IMR-90 (cell line): ENCODE measurements around the gene SLC35G6. TPM values are rescaled to one million over a fixed set of nuclear protein-coding genes. Genes with fewer than 3 reads are reported as not detected.

Source experiments
- ATAC-seq: fragments of 200-7000 bp; cut with Tn5 transposase; 2 replicates; pipeline ENCODE4 v1.9.1; 2020; ENCODE audit warnings: low read depth, mild to moderate bottlenecking, moderate library complexity
- BruUV-seq: library from RNA; stranded (reverse); fragments of 400-500 nt; replicated peaks from 2 replicates; lab custom pipeline; 2021; lab: Mats Ljungman, UMichigan
- CTCF ChIA-PET: fragments of 300-600 bp; formaldehyde crosslinking; extraction: SDS; loops from one replicate; lab custom pipeline; 2021; ENCODE audit warnings: antibody characterized with exemption; lab: Yijun Ruan, JAX
- POLR2A ChIA-PET: fragments of 300-600 bp; sonication (Branson Sonifier 250); formaldehyde crosslinking; loops from one replicate; lab custom pipeline; 2022; ENCODE audit warnings: antibody characterized with exemption; ENCODE audit not compliant: unreplicated experiment; lab: Charles Lee
- DNase-seq: peaks from one replicate; pipeline ENCODE4 v3.0.0; 2013
- H2AFZ ChIP-seq: replicated peaks from 2 replicates; pipeline ENCODE3; 2013; ENCODE audit warnings: low read length, mild to moderate bottlenecking; ENCODE audit not compliant: poor library complexity
- H2AK5ac ChIP-seq: 2 replicates; pipeline ENCODE4 v1.6.1; 2013; ENCODE audit warnings: low read depth, low read length, inconsistent platforms
- H2AK9ac ChIP-seq: replicated peaks from 2 replicates; pipeline ENCODE3; 2013; ENCODE audit warnings: mild to moderate bottlenecking, low read depth, low read length, moderate library complexity; ENCODE audit not compliant: poor library complexity
- H2BK120ac ChIP-seq: 2 replicates; pipeline ENCODE4 v1.6.1; 2013; ENCODE audit warnings: low read depth, low read length, inconsistent platforms
- H2BK15ac ChIP-seq: 3 replicates; pipeline ENCODE4 v1.6.1; 2013; ENCODE audit warnings: low read depth, low read length, inconsistent platforms
- H2BK20ac ChIP-seq: 2 replicates; pipeline ENCODE4 v1.6.1; 2013; ENCODE audit warnings: low read depth, mild to moderate bottlenecking, inconsistent platforms, low read length, moderate library complexity
- H2BK5ac ChIP-seq: 2 replicates; pipeline ENCODE4 v1.6.1; 2013; ENCODE audit warnings: mild to moderate bottlenecking, low read depth, low read length, inconsistent platforms; ENCODE audit not compliant: poor library complexity, severe bottlenecking
- H3K14ac ChIP-seq: replicated peaks from 2 replicates; pipeline ENCODE4 v1.6.1; 2013; ENCODE audit warnings: low read depth, low read length, inconsistent platforms
- H3K18ac ChIP-seq: 2 replicates; pipeline ENCODE4 v1.6.1; 2013; ENCODE audit warnings: low read depth, low read length, control low read depth
- H3K23ac ChIP-seq: 2 replicates; pipeline ENCODE4 v1.6.1; 2013; ENCODE audit warnings: low read depth, low read length, inconsistent platforms
- H3K27ac ChIP-seq: 2 replicates; pipeline ENCODE4 v1.5.1; 2013; ENCODE audit warnings: mild to moderate bottlenecking, control low read depth, low read length; ENCODE audit not compliant: insufficient read depth
- H3K27me3 ChIP-seq: 2 replicates; pipeline ENCODE4 v1.6.1; 2013; ENCODE audit warnings: low read length; ENCODE audit not compliant: control insufficient read depth, insufficient read depth
- H3K36me3 ChIP-seq: 2 replicates; pipeline ENCODE4 v1.6.1; 2013; ENCODE audit warnings: low read length, mixed read lengths; ENCODE audit not compliant: control insufficient read depth, insufficient read depth
- H3K4ac ChIP-seq: 2 replicates; pipeline ENCODE4 v1.6.1; 2013; ENCODE audit warnings: low read depth, low read length, inconsistent platforms
- H3K4me1 ChIP-seq: 2 replicates; pipeline ENCODE4 v1.6.1; 2013; ENCODE audit warnings: low read length, mixed read lengths; ENCODE audit not compliant: control insufficient read depth, insufficient read depth
- H3K4me2 ChIP-seq: 2 replicates; pipeline ENCODE4 v1.6.1; 2013; ENCODE audit warnings: low read depth, mild to moderate bottlenecking, control low read depth, low read length, moderate library complexity
- H3K4me3 ChIP-seq: 2 replicates; pipeline ENCODE4 v1.5.1; 2013; ENCODE audit warnings: low read depth, mild to moderate bottlenecking, control low read depth, low read length, moderate library complexity; ENCODE audit not compliant: insufficient read depth
- H3K56ac ChIP-seq: 2 replicates; pipeline ENCODE4 v1.6.1; 2013; ENCODE audit warnings: low read length, inconsistent platforms; ENCODE audit not compliant: insufficient read depth; ENCODE audit errors: extremely low read depth
- H3K79me1 ChIP-seq, 2 experiments: 2 replicates each; pipeline ENCODE4 v1.6.1; 2013; ENCODE audit warnings: low read length in 2 of 2, inconsistent platforms in 1 of 2, low read depth in 1 of 2
- H3K9ac ChIP-seq: 2 replicates; pipeline ENCODE4 v1.6.1; 2013; ENCODE audit warnings: low read depth, low read length, control low read depth
- H3K9me1 ChIP-seq: 2 replicates; pipeline ENCODE4 v1.6.1; 2013; ENCODE audit warnings: low read length, inconsistent platforms; ENCODE audit not compliant: insufficient read depth
- H3K9me3 ChIP-seq: 2 replicates; pipeline ENCODE4 v1.6.1; 2013; ENCODE audit warnings: low read length; ENCODE audit not compliant: control insufficient read depth, insufficient read depth
- H4K20me1 ChIP-seq: 2 replicates; pipeline ENCODE4 v1.6.1; 2013; ENCODE audit warnings: low read length, inconsistent platforms; ENCODE audit not compliant: insufficient read depth
- H4K5ac ChIP-seq: 2 replicates; pipeline ENCODE4 v1.6.1; 2013; ENCODE audit warnings: mild to moderate bottlenecking, low read depth, low read length, control low read depth
- H4K8ac ChIP-seq, 2 experiments: 2 replicates each; pipeline ENCODE4 v1.6.1; 2013; ENCODE audit warnings: low read depth in 2 of 2, low read length in 2 of 2, control low read depth in 1 of 2, inconsistent platforms in 1 of 2
- H4K91ac ChIP-seq: 2 replicates; pipeline ENCODE4 v1.6.1; 2013; ENCODE audit warnings: low read depth, low read length, inconsistent platforms; ENCODE audit not compliant: insufficient read depth
- BHLHE40 ChIP-seq: fragments of 150-350 bp; IDR thresholded peaks from 2 replicates; pipeline ENCODE4 v1.6.1; 2016; ENCODE audit warnings: mild to moderate bottlenecking, low read depth, low read length
- CEBPB ChIP-seq: IDR thresholded peaks from 2 replicates; pipeline ENCODE4 v1.6.1; 2012; ENCODE audit warnings: low read depth, low read length, improper control_type of control experiment
- CHD1 ChIP-seq: IDR thresholded peaks from 2 replicates; pipeline ENCODE4 v1.6.1; 2012; ENCODE audit warnings: low read depth, low read length, improper control_type of control experiment
- ELK1 ChIP-seq: fragments of 150-350 bp; IDR thresholded peaks from 2 replicates; pipeline ENCODE4 v1.6.1; 2016; ENCODE audit warnings: low read depth, mild to moderate bottlenecking, low read length, moderate library complexity, borderline replicate concordance
- FOS ChIP-seq: fragments of 150-350 bp; IDR thresholded peaks from 2 replicates; pipeline ENCODE4 v1.6.1; 2016; ENCODE audit warnings: low read depth, low read length
- MAFK ChIP-seq: IDR thresholded peaks from 2 replicates; pipeline ENCODE4 v1.6.1; 2012; ENCODE audit warnings: low read depth, low read length, improper control_type of control experiment
- MAZ ChIP-seq: IDR thresholded peaks from 2 replicates; pipeline ENCODE4 v1.6.1; 2012; ENCODE audit warnings: low read depth, mild to moderate bottlenecking, low read length, improper control_type of control experiment, moderate library complexity, borderline replicate concordance
- NFE2L2 ChIP-seq: fragments of 150-350 bp; IDR thresholded peaks from 2 replicates; pipeline ENCODE4 v1.6.1; 2016; ENCODE audit warnings: low read depth, mild to moderate bottlenecking, low read length
- POLR2A ChIP-seq: IDR thresholded peaks from 2 replicates; pipeline ENCODE4 v1.6.1; 2012; ENCODE audit warnings: mild to moderate bottlenecking, low read depth, low read length
- RAD21 ChIP-seq: IDR thresholded peaks from 2 replicates; pipeline ENCODE4 v1.6.1; 2012; ENCODE audit warnings: low read length, improper control_type of control experiment
- RCOR1 ChIP-seq: IDR thresholded peaks from 2 replicates; pipeline ENCODE4 v1.6.1; 2012; ENCODE audit warnings: mild to moderate bottlenecking, low read length, improper control_type of control experiment; ENCODE audit not compliant: insufficient replicate concordance
- RFX5 ChIP-seq: IDR thresholded peaks from 2 replicates; pipeline ENCODE4 v1.8.0; 2012; ENCODE audit warnings: low read depth, mild to moderate bottlenecking, low read length, moderate library complexity
- SMC3 ChIP-seq: fragments of 150-350 bp; IDR thresholded peaks from 2 replicates; pipeline ENCODE4 v1.6.1; 2016; ENCODE audit warnings: low read depth, mild to moderate bottlenecking, antibody characterized with exemption, low read length, moderate library complexity
- USF2 ChIP-seq: fragments of 150-350 bp; IDR thresholded peaks from 2 replicates; pipeline ENCODE4 v1.6.1; 2017; ENCODE audit warnings: mild to moderate bottlenecking, antibody characterized with exemption, low read length, low read depth
- WGBS, 2 experiments: methylation state at CpG; one replicate each; pipeline versions ENCODE4 v1.1.5 to v1.1.7; 2013; ENCODE audit warnings: missing lambda C conversion rate in 2 of 2; ENCODE audit not compliant: insufficient read length in 1 of 2; ENCODE audit errors: extremely low coverage in 2 of 2; 5-methylcytosine and 5-hydroxymethylcytosine counted together
- dilution Hi-C: fragments of 300-500 bp; cut with HindIII; formaldehyde crosslinking; loops from one replicate; pipeline ENCODE4 v1.14.3; 2018; ENCODE audit warnings: low sequenced_read_pairs; ENCODE audit not compliant: unreplicated experiment
- in situ Hi-C: fragments of 300-500 bp; cut with MboI; formaldehyde crosslinking; loops from 3 replicates; pipeline ENCODE4 v1.14.3; 2019; ENCODE audit warnings: low sequenced_read_pairs, inconsistent platforms, mixed read lengths
- intact Hi-C: fragments of 100-400 bp; cut with micrococcal nuclease; formaldehyde crosslinking; loops from 2 replicates; pipeline ENCODE4 v1.10.0; 2022
- polyA plus RNA-seq, 3 experiments: library from polyadenylated mRNA; depleted of rRNA; stranded (reverse); fragments of >200 nt; gene quantifications; 2 replicates each; pipeline ENCODE4 v1.2.3, GENCODE V29; 2012; ENCODE audit warnings: low replicate concordance in 1 of 3
- total RNA-seq: library from RNA; depleted of rRNA; stranded (reverse); fragments of >200 nt; gene quantifications from 2 replicates; pipeline ENCODE4 v1.2.3, GENCODE V29; 2012
- TF ChIP-seq, protein P1 (sequence below): conservative IDR thresholded peaks from 2 replicates; pipeline ENCODE4 v1.5.1; 2012; ENCODE audit warnings: mild to moderate bottlenecking, low read depth, low read length, improper control_type of control experiment

The SLC35G6 gene
- total and polyA plus RNA-seq, 2 of the 4 experiments (the other 2 are of a cell fraction) = not detected

DNA sequence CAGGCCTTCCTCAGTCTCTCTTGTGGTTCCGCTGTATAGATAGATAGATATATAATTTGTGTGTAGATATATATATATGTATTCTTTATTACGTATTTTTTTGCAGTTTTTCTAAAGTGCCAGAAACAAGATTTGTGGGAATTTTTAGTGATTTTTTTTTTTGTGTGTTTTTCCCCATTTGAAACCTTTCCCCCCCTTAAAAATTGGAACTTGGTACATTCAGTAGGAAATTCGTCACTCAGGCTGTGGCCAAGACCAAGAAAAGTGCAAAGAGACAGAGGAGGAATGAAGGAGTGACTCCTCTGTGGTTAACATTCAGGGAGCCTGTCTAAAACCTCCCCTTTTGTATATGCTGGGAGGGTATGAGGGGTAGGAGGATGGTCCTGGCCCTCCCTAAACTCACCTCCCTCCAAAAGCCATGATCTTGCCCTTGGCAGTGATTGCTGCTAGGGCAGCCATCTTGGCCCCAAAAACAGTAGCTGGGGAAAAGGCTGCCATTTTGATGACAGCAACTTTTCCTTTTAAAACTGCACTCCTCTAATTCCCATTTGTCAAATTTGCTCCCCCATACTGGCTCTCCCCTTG, 21.2 kb upstream of the SLC35G6 start:
- Histone ChIP-seq H3K4me1 (no peaks in the 10 kb centered on the region), H4K5ac (no peak overlapping the region), H3K4ac (no peak overlapping the region), H2BK15ac (no peak overlapping the region), H3K27me3 (no peaks in the 10 kb centered on the region), H2BK5ac (no peak overlapping the region), H3K9ac (no peak overlapping the region), H4K8ac (no peak overlapping the region), H2AK5ac (no peak overlapping the region), H3K14ac (no peak overlapping the region), H3K9me1 (peaks cover 15% of the 10 kb centered on the region; the same call in 1 of the 2 replicates), H3K4me2 (no peak overlapping the region), H2AFZ (no peak overlapping the region), H3K79me1 (peaks cover 11 to 47% of the 10 kb centered on the region in 2 experiments; a peak in 2 of 4 replicates), H2BK20ac (no peak overlapping the region), H3K9me3 (no peaks in the 10 kb centered on the region), H2BK120ac (no peak overlapping the region), H3K23ac (no peak overlapping the region), H4K91ac (no peak overlapping the region), H3K36me3 (peaks cover 30% of the 10 kb centered on the region), H3K27ac (no peak overlapping the region), H3K56ac (no peak overlapping the region), H2AK9ac (no peak overlapping the region), H4K20me1 (peaks cover 16% of the 10 kb centered on the region; the same call in 1 of the 2 replicates), H3K18ac (no peak overlapping the region), H3K4me3 (no peak overlapping the region)
- TF ChIP-seq MAZ = no peak
- TF ChIP-seq, protein P1, sequence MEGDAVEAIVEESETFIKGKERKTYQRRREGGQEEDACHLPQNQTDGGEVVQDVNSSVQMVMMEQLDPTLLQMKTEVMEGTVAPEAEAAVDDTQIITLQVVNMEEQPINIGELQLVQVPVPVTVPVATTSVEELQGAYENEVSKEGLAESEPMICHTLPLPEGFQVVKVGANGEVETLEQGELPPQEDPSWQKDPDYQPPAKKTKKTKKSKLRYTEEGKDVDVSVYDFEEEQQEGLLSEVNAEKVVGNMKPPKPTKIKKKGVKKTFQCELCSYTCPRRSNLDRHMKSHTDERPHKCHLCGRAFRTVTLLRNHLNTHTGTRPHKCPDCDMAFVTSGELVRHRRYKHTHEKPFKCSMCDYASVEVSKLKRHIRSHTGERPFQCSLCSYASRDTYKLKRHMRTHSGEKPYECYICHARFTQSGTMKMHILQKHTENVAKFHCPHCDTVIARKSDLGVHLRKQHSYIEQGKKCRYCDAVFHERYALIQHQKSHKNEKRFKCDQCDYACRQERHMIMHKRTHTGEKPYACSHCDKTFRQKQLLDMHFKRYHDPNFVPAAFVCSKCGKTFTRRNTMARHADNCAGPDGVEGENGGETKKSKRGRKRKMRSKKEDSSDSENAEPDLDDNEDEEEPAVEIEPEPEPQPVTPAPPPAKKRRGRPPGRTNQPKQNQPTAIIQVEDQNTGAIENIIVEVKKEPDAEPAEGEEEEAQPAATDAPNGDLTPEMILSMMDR = no peak
- TF ChIP-seq RAD21 = no peak
- no peak for TF ChIP-seq RCOR1
- no peak for TF ChIP-seq NFE2L2
- no peak for TF ChIP-seq POLR2A
- TF ChIP-seq BHLHE40 = no peak
- no peak for TF ChIP-seq RFX5
- no peak for TF ChIP-seq CEBPB
- no peak for TF ChIP-seq SMC3
- TF ChIP-seq CHD1 = no peak
- no peak for TF ChIP-seq MAFK
- TF ChIP-seq ELK1 = no peak
- TF ChIP-seq FOS = no peak
- TF ChIP-seq USF2 = no peak
- in situ Hi-C loops (no loop called here), intact Hi-C loops (no loop called here), dilution Hi-C loops (no loop called here)
- ChIA-PET CTCF (interaction anchor here (0.5 kb wide), 1 partner anchor 14 kb away, joined by 3 read pairs; no protein-coding TSS in a partner anchor), POLR2A (interaction anchor here (1.2 kb wide), 1 partner anchor 18 kb away, joined by 8 read pairs; no protein-coding TSS in a partner anchor)
- DNase-seq (no peak), ATAC-seq (no peak)
- no TSS peak for BruUV-seq
- WGBS, 2 experiments = no CpG with 5 or more reads among the region's 3 CpGs
